ENCODE data around the gene KCNK18. TPM values are rescaled to one million over a fixed set of nuclear protein-coding genes. Genes with fewer than 3 reads are reported as not detected.
"Not testable (repeated sequence)": the region's sequence is repeated elsewhere in the genome, so short reads cannot be mapped to it uniquely, and the experiment has no call there.

KCNK18 gene
- polyA plus RNA-seq, 1 donor from 2014 or later, result not detected

- Mint-ChIP-seq H3K4me3 (no peak overlapping the region), H3K9me3 (no peaks in the 10 kb centered on the region), H3K27ac (no peak overlapping the region), H3K36me3 (no peaks in the 10 kb centered on the region), H3K4me1 (no peaks in the 10 kb centered on the region), H3K27me3 (peaks cover 7% of the 10 kb centered on the region)
These were observed 25.8 kb downstream of the KCNK18 start for GRCh38 chr10:117222976-117223692.

GRCh38 chr10:117223693-117224430 lies 26.6 kb downstream of the KCNK18 start:
- no peaks in the 10 kb centered on the region for H3K36me3 Mint-ChIP-seq
- no peak overlapping the region for H3K27ac Mint-ChIP-seq
- H3K4me1 Mint-ChIP-seq, result no peaks in the 10 kb centered on the region
- H3K9me3 Mint-ChIP-seq, result no peaks in the 10 kb centered on the region
- H3K4me3 Mint-ChIP-seq, result no peak overlapping the region
- H3K27me3 Mint-ChIP-seq, result peaks cover 7% of the 10 kb centered on the region

DNA sequence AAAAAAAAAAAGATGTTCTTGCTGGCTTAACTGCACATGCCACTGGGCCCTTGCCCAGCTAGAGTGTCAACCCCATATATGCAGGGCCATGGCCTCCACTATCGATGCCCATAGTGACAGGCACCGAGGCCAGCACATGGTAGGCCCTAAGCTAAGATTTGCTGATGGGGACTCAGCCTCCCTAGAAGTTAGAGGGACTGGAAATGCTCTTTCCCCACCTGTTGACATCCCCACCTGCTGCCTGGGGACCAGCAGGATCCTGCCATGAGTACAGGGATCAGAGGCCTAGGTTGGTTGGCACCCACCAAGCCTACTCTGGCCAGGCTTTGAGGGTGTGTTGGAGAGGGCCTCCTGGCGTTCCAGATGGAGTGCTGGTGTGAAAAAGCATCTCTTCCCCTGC lies 27.6 kb downstream of the KCNK18 start:
- peaks cover 9% of the 10 kb centered on the region for H3K27me3 Mint-ChIP-seq
- no peaks in the 10 kb centered on the region for H3K4me1 Mint-ChIP-seq
- H3K36me3 Mint-ChIP-seq, result no peaks in the 10 kb centered on the region
- no peaks in the 10 kb centered on the region for H3K9me3 Mint-ChIP-seq
- H3K4me3 Mint-ChIP-seq, result no peak overlapping the region
- H3K27ac Mint-ChIP-seq, result no peak overlapping the region

GRCh38 chr10:117226813-117227451 lies 29.6 kb downstream of the KCNK18 start:
- H3K4me3 Mint-ChIP-seq, result no peak overlapping the region
- H3K4me1 Mint-ChIP-seq, result peaks cover 0 to 2% (median 0%) of the 10 kb centered on the region in 3 donors
- peaks cover 1% of the 10 kb centered on the region for H3K36me3 Mint-ChIP-seq
- peaks cover 0 to 8% (median 0%) of the 10 kb centered on the region in 3 donors for H3K9me3 Mint-ChIP-seq
- H3K27me3 Mint-ChIP-seq, result peaks cover 14% of the 10 kb centered on the region
- H3K27ac Mint-ChIP-seq, result no peak overlapping the region

- Mint-ChIP-seq H3K36me3 (peaks cover 1% of the 10 kb centered on the region), H3K9me3 (peaks cover 0 to 13% (median 0%) of the 10 kb centered on the region in 3 donors)
These were observed 30.9 kb downstream of the KCNK18 start for GRCh38 chr10:117228210-117228609.

GRCh38 chr10:117230107-117230506 lies 32.8 kb downstream of the KCNK18 start:
- Mint-ChIP-seq H3K27me3 (peaks cover 20% of the 10 kb centered on the region), H3K9me3 (peaks cover 0 to 13% (median 0%) of the 10 kb centered on the region in 3 donors)
- not testable (repeated sequence) for H3K4me3 Mint-ChIP-seq, H3K27ac Mint-ChIP-seq, H3K36me3 Mint-ChIP-seq, H3K4me1 Mint-ChIP-seq

More at GRCh38 chr10:117228210-117228609, 30.9 kb downstream of the KCNK18 start:
- Mint-ChIP-seq H3K27me3 (peaks cover 18% of the 10 kb centered on the region), H3K4me1 (peaks cover 0 to 2% (median 0%) of the 10 kb centered on the region in 3 donors), H3K27ac (no peak overlapping the region), H3K4me3 (no peak overlapping the region)

DNA sequence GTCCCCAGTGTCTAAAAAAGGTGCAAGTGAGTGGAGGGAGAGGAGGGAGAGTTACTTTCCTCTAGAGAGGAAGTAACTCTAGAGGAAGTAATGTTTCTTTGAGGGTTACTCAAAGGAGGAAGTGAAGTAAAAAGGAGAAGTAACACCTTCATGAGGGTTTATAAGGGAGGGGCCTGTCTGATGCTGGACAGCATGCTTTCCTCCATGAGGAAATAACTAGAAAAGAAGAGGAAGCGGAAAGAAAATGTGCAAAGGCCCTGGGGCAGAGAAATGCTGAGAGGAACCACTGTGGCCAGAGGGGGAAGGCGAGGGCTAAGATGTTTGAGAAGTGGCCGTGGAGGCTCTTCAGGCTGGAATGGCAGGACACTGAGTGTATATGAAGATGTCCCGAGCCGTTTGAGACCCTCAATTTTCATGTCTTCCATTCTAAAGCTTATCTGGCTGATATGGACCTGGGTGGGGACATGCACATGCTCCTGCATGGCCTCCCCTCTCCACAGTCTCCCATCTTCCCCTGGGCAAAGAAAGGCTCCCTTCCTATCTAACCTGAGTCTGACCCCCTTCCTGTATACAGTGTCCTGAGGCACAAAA lies 40.2 kb downstream of the KCNK18 start:
- Mint-ChIP-seq H3K36me3 (peaks cover 2% of the 10 kb centered on the region), H3K27me3 (peaks cover 11% of the 10 kb centered on the region), H3K27ac (peak overlapping the region in 1 of 3 donors; percentile 75), H3K9me3 (peaks cover 8 to 10% (median 9%) of the 10 kb centered on the region in 3 donors), H3K4me1 (peaks cover 4 to 9% (median 6%) of the 10 kb centered on the region in 3 donors), H3K4me3 (peak overlapping the region in 1 of 4 donors; percentile 51)

DNA sequence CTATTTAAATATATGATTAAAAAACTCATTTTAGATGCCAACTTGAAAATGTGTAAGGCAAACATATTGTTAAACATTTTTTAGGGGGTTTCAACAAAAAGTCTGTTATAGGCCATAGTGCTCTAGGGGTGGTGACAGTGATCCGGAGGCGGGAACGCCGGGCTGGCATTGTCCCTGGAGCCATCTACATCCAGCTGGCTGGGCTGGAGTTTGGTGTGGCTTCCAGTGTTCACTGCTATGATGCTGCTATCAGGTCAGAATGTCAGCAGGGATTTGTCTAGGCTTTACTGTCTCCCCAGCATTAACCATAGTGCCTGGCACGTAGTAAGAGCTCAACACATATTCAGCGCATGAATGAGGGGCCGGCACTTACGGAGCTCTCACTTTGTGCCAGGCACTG lies 41.8 kb downstream of the KCNK18 start:
- peaks cover 4 to 9% (median 6%) of the 10 kb centered on the region in 3 donors for H3K4me1 Mint-ChIP-seq
- H3K36me3 Mint-ChIP-seq, result peaks cover 3% of the 10 kb centered on the region
- no peak overlapping the region for H3K4me3 Mint-ChIP-seq
- peaks cover 6 to 10% (median 8%) of the 10 kb centered on the region in 3 donors for H3K9me3 Mint-ChIP-seq
- H3K27me3 Mint-ChIP-seq, result peaks cover 22% of the 10 kb centered on the region
- H3K27ac Mint-ChIP-seq, result no peak overlapping the region

DNA sequence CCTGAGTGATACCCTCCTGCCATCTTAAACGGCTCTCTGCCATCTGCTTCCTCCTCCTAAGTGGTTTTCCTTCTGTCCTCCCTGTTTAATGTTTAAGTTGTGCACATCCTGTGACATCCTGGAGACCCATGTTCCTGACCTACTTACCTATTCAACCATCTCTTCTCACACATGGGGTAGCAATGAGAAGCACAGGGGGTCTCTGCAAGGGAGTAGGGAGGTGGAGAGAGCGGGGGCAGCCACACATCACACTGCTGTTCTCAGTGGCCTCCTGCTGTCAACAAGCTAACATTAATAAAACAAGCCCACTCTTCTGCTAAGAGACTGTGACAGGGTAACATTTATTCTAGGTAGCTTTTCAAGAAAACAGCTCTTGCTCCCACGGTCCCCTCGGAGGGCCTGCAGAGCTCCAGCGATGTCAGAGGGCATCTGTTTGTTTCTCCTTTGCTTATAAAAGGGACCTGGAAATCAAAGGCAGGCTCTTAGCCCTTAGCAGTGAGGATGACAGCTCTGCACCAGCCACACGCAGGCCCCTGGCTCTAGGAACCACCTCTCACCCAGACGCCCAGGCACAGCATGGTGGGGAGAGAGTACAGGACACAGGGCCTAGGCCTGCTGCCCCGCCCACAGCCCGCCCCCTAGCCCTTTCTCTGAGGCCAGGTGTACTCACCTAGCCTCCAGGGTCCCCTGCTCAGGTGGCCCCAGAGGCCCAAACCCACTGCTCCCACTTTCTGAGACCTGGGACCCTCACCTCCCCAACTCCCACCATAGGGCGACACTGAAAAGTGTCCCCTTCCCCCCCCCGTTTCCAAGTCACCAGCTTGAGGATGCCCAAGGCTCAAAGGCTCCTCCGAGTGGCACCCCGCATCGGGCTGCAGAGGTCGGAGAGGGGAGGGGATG lies 42.7 kb downstream of the KCNK18 start:
- H3K9me3 Mint-ChIP-seq, result peaks cover 6 to 10% (median 8%) of the 10 kb centered on the region in 3 donors
- peaks cover 4 to 9% (median 6%) of the 10 kb centered on the region in 3 donors for H3K4me1 Mint-ChIP-seq
- H3K27me3 Mint-ChIP-seq, result peaks cover 25% of the 10 kb centered on the region
- peaks cover 3% of the 10 kb centered on the region for H3K36me3 Mint-ChIP-seq
- H3K27ac Mint-ChIP-seq, result no peak overlapping the region
- H3K4me3 Mint-ChIP-seq, result peak overlapping the region in 1 of 4 donors; percentile 51

- peaks cover 3% of the 10 kb centered on the region for H3K36me3 Mint-ChIP-seq
- H3K4me1 Mint-ChIP-seq, result peaks cover 4 to 9% (median 6%) of the 10 kb centered on the region in 3 donors
- H3K9me3 Mint-ChIP-seq, result peaks cover 6 to 7% (median 6%) of the 10 kb centered on the region in 3 donors
- peaks cover 32% of the 10 kb centered on the region for H3K27me3 Mint-ChIP-seq
- H3K4me3 Mint-ChIP-seq, result peak within 1 kb of the TSS in 2 of 4 donors; percentile 18 to 51
- H3K27ac Mint-ChIP-seq, result no peak within 1 kb of the TSS
These were observed 43.6 kb downstream of the KCNK18 start, which contains the start of gene SLC18A2 for GRCh38 chr10:117240621-117241529. SLC18A2 (plus strand) TSS chr10:117241114; CDS start chr10:117241694, 580 bp downstream.

- H3K4me3 Mint-ChIP-seq, result peak overlapping the region in 2 of 4 donors; percentile 18 to 21
- peaks cover 3% of the 10 kb centered on the region for H3K36me3 Mint-ChIP-seq
- no peak overlapping the region for H3K27ac Mint-ChIP-seq
- H3K4me1 Mint-ChIP-seq, result peaks cover 4 to 9% (median 6%) of the 10 kb centered on the region in 3 donors
- peaks cover 4 to 7% (median 6%) of the 10 kb centered on the region in 3 donors for H3K9me3 Mint-ChIP-seq
- H3K27me3 Mint-ChIP-seq, result peaks cover 32% of the 10 kb centered on the region
These were observed 44.5 kb downstream of the KCNK18 start for GRCh38 chr10:117241541-117242462.

- Mint-ChIP-seq H3K4me3 (no peak overlapping the region), H3K27ac (no peak overlapping the region)
These were observed 45.2 kb downstream of the KCNK18 start for GRCh38 chr10:117242463-117242832.

More at GRCh38 chr10:117242463-117242832, 45.2 kb downstream of the KCNK18 start:
- Mint-ChIP-seq H3K9me3 (peaks cover 3% of the 10 kb centered on the region in 3 donors), H3K27me3 (peaks cover 32% of the 10 kb centered on the region), H3K36me3 (peaks cover 2% of the 10 kb centered on the region), H3K4me1 (peaks cover under 1 to 6% (median 5%) of the 10 kb centered on the region in 3 donors)
